A673 (cell line): Measurements from ENCODE around the gene ITIH1.

Source experiments
- CTCF ChIP-seq: fragments of 300-800, 200-600 bp; sonication (generic); conservative IDR thresholded peaks from 2 replicates; pipeline ENCODE4 v1.5.1; 2017; ENCODE audit warnings: low read depth, mild to moderate bottlenecking, antibody characterized with exemption, low read length, moderate library complexity, mixed read lengths
- EZH2 ChIP-seq: fragments of 200-600 bp; sonication (generic); IDR thresholded peaks from 2 replicates; pipeline ENCODE4 v1.6.1; 2017; ENCODE audit warnings: borderline replicate concordance, low read depth, mild to moderate bottlenecking, mixed read lengths, antibody characterized with exemption, low read length; ENCODE audit not compliant: poor library complexity, severe bottlenecking

GRCh38 chr3:52836986-52837385 is 59.6 kb downstream of the ITIH1 start:
- no peak for TF ChIP-seq CTCF
- TF ChIP-seq EZH2, result no peak
